NCI-H2227 (cell line): ENCODE measurements around the gene FAM171A1.
"Not testable (repeated sequence)": the region's sequence is repeated elsewhere in the genome, so short reads cannot be mapped to it uniquely, and the experiment has no call there.

Experiments
- DNase-seq: peaks from one replicate; lab custom pipeline; 2025; ENCODE audit not compliant: unreplicated experiment; lab: John Stamatoyannopoulos, UW

Gene FAM171A1

GRCh38 chr10:15320522-15321203, 50.4 kb downstream of the FAM171A1 start:
- no peak for DNase-seq

GRCh38 chr10:15320118-15320517, 51.0 kb downstream of the FAM171A1 start:
- no peak for DNase-seq

GRCh38 chr10:15316871-15317464, 54.1 kb downstream of the FAM171A1 start:
- no peak for DNase-seq

GRCh38 chr10:15316145-15316544, 54.9 kb downstream of the FAM171A1 start:
- no peak for DNase-seq

- no peak for DNase-seq
Observed at GRCh38 chr10:15315286-15315685, 55.8 kb downstream of the FAM171A1 start.

- DNase-seq = no peak
Observed at GRCh38 chr10:15314482-15315045, 56.5 kb downstream of the FAM171A1 start.

- DNase-seq = no peak
Observed at GRCh38 chr10:15313843-15314242, 57.2 kb downstream of the FAM171A1 start.

GRCh38 chr10:15313047-15313446, 58.0 kb downstream of the FAM171A1 start:
- no peak for DNase-seq

GRCh38 chr10:15311569-15312280, 59.4 kb downstream of the FAM171A1 start:
- no peak for DNase-seq

- no peak for DNase-seq
Observed at GRCh38 chr10:15310776-15311568, 60.1 kb downstream of the FAM171A1 start.

GRCh38 chr10:15309221-15309620, 61.9 kb downstream of the FAM171A1 start:
- DNase-seq = no peak

- DNase-seq = no peak
Observed at GRCh38 chr10:15306735-15307280, 64.3 kb downstream of the FAM171A1 start.

- DNase-seq = no peak
Observed at GRCh38 chr10:15305634-15306033, 65.5 kb downstream of the FAM171A1 start.

GRCh38 chr10:15305161-15305560, 65.9 kb downstream of the FAM171A1 start:
- DNase-seq = no peak

GRCh38 chr10:15302188-15302956, 68.7 kb downstream of the FAM171A1 start:
- not testable (repeated sequence) for DNase-seq

- no peak for DNase-seq
Observed at GRCh38 chr10:15300697-15301096, 70.4 kb downstream of the FAM171A1 start.

- no peak for DNase-seq
Observed at GRCh38 chr10:15300145-15300544, 70.9 kb downstream of the FAM171A1 start.

- no peak for DNase-seq
Observed at GRCh38 chr10:15296701-15297100, 74.4 kb downstream of the FAM171A1 start.

GRCh38 chr10:15295537-15296325, 75.4 kb downstream of the FAM171A1 start:
- DNase-seq = no peak
